Ovary (tissue), 9 donors: ENCODE results near the gene ARHGAP22. TPM values are rescaled to one million over a fixed set of nuclear protein-coding genes. Genes with fewer than 3 reads are reported as not detected.

Experiments used
- DNase-seq, 5 donors: peaks; one replicate each; pipeline ENCODE4 v3.0.0-alpha.2; 2019 to 2020
- H3K27ac ChIP-seq, 2 donors: fragments of 200-600 bp; one replicate each; pipeline versions ENCODE4 v1.5.1 to v1.8.0; 2019 to 2022
- H3K27me3 ChIP-seq: fragments of 200-600 bp; one replicate; pipeline ENCODE4 v1.8.0; 2022
- H3K36me3 ChIP-seq: fragments of 200-600 bp; sonication (generic); one replicate; pipeline ENCODE4 v1.5.1; 2019
- H3K4me1 ChIP-seq: one replicate; pipeline ENCODE4 v1.8.1; 2013; ENCODE audit warnings: mild to moderate bottlenecking, moderate library complexity; ENCODE audit not compliant: insufficient read depth
- H3K4me3 ChIP-seq: fragments of 200-600 bp; sonication (generic); one replicate; pipeline ENCODE4 v1.5.1; 2017
- H3K9me3 ChIP-seq, 2 donors: fragments of 200-600 bp in 1 of 2; sonication (generic) in 1 of 2; one replicate each; pipeline versions ENCODE4 v1.5.1 to v1.8.1; 2013 to 2019; ENCODE audit warnings: mild to moderate bottlenecking in 1 of 2, moderate library complexity in 1 of 2
- EP300 ChIP-seq: sonication (generic); formaldehyde crosslinking; IDR thresholded peaks from one replicate; pipeline ENCODE4 v1.6.1; 2017; ENCODE audit warnings: antibody characterized with exemption
- POLR2A ChIP-seq: fragments of 450-650 bp; IDR thresholded peaks from one replicate; pipeline ENCODE4 v1.6.1; 2017; ENCODE audit warnings: antibody characterized with exemption, mild to moderate bottlenecking, moderate library complexity
- WGBS, 3 donors: extraction: QIAGEN DNeasy Blood & Tissue Kit in 1 of 3; methylation state at CpG; one replicate each; pipeline versions ENCODE4 v1.1.5 to v1.1.7; 2013 to 2017; 5-methylcytosine and 5-hydroxymethylcytosine counted together
- intact Hi-C, 4 donors: fragments of 100-400 bp; cut with DNase I; formaldehyde crosslinking; loops; one replicate each; pipeline versions ENCODE4 v1.11.0 to v1.15.1; 2022 to 2023
- polyA plus RNA-seq, 2 donors: library from polyadenylated mRNA; stranded (reverse); fragments of 200-250 nt in 1 of 2; fragments of 350-450 nt in 1 of 2; fragmentation: Illumina TruSeq in 1 of 2; extraction: RNeasy Lipid Tissue Mini Kit (QIAGEN cat#74804) in 1 of 2; gene quantifications; one replicate each; pipeline ENCODE4 v1.2.3, GENCODE V29; 2013 to 2014
- total RNA-seq, 7 donors: library from RNA; depleted of rRNA in 2 of 7; stranded (reverse); fragments of >200 nt in 2 of 7; fragmentation: NEBNext Ultra II Directional in 3 of 7; extraction: Animal tissue kit (Norgen Biotek cat#: 25700) in 3 of 7; gene quantifications; one replicate each; pipeline versions ENCODE4 v1.1.0 to v1.2.4, GENCODE V29; 2016 to 2023
- TF ChIP-seq, protein P1 (sequence below), 3 donors: fragments of 450-650 bp in 2 of 3; fragments of 200-600 bp in 1 of 3; IDR thresholded peaks; one replicate each; pipeline versions ENCODE4 v1.5.1 to v1.8.0; 2016 to 2022; ENCODE audit warnings: antibody characterized with exemption in 3 of 3, mild to moderate bottlenecking in 1 of 3
- donor health status: DM: no; HTN: no; CAD: no; lungs with moderate emphysema.
- donor health status: DM: no; HTN: no; CAD: no.
- donor health status: Bipolar disorder and iron deficiency.
- donor health status: DM: yes; HTN: yes; CAD: no.
- donor health status: DM: no; HTN: no; CAD: no.
- donor health status: DM: yes; HTN: yes; CAD: no.

ARHGAP22 gene
- total and polyA plus RNA-seq, 9 donors: 3.9 to 14.3 (median 5.7) TPM

- TF ChIP-seq, protein P1, sequence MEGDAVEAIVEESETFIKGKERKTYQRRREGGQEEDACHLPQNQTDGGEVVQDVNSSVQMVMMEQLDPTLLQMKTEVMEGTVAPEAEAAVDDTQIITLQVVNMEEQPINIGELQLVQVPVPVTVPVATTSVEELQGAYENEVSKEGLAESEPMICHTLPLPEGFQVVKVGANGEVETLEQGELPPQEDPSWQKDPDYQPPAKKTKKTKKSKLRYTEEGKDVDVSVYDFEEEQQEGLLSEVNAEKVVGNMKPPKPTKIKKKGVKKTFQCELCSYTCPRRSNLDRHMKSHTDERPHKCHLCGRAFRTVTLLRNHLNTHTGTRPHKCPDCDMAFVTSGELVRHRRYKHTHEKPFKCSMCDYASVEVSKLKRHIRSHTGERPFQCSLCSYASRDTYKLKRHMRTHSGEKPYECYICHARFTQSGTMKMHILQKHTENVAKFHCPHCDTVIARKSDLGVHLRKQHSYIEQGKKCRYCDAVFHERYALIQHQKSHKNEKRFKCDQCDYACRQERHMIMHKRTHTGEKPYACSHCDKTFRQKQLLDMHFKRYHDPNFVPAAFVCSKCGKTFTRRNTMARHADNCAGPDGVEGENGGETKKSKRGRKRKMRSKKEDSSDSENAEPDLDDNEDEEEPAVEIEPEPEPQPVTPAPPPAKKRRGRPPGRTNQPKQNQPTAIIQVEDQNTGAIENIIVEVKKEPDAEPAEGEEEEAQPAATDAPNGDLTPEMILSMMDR (IDR thresholded peaks at IDR 0.05): no peak
- TF ChIP-seq POLR2A (no peak), EP300 (no peak)
Observed at GRCh38 chr10:48605786-48606529, 1.1 kb upstream of the ARHGAP22 start.

DNA sequence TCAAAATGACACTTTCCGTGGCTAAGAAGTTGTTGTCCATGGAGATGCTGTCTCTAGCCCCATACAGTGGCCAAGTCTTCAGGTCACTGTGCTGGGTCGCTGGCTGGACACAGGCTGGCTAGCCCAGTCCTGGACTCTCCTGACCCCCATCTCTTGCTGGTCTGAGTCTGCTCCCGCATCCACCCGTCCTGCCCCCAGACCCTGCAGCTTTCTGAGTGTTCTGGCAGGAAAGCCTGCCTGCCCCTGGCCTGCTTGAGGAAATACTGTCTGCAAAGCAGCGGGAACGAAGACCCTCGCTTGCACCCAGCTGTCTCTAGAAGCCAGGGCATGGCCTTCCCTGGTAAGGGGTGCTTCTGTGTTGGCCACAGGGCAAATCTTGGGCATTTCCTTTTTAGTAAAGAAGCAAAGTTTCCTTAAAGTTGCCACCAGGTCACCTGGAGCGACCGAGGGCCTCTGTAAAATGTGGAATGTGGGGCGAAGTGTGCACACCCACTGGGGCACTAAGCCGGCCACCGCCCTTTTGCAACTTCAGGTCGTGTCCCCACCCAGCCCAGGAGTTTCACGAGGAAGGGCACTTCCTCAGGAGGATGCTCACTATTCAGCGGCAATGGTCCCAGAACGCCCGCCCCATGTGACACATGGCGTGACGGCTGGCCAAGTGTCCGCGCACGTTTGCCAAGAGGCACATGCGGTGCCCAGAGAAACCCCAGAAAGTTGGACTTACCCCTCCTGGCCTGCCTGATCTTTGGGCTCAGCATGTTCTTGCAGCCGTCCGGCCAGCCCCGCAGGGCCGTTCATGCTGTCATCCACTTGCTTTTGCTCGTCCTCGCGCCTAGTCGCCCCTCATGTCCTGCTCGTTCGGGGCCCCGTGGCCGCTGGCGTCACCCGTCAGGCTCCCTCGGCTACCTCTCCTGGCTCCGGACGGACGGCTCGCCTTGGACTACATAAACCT, 558 bp downstream of the ARHGAP22 start:
- Histone ChIP-seq H3K27ac (peak overlapping the region in 1 of 2 donors; percentile 30), H3K27me3 (no peaks in the 10 kb centered on the region), H3K4me3 (peak overlapping the region; percentile 35), H3K9me3 (no peaks in the 10 kb centered on the region), H3K4me1 (peaks cover 7% of the 10 kb centered on the region), H3K36me3 (no peaks in the 10 kb centered on the region)
- 9 to 19% (median 13%) methylated on average over 42 of the region's 42 CpGs for WGBS, 3 donors
- TF ChIP-seq EP300 (no peak), POLR2A (no peak)
- TF ChIP-seq, protein P1 (IDR thresholded peaks at IDR 0.05): no peak
- DNase-seq: peak in 3 of 5 donors; percentile 37 to 40 (median 38)
- intact Hi-C loops: no loop called here

More at GRCh38 chr10:48605786-48606529, 1.1 kb upstream of the ARHGAP22 start:
- Histone ChIP-seq H3K4me3 (no peak overlapping the region), H3K36me3 (no peaks in the 10 kb centered on the region), H3K4me1 (peaks cover 7% of the 10 kb centered on the region), H3K27me3 (no peaks in the 10 kb centered on the region), H3K9me3 (no peaks in the 10 kb centered on the region), H3K27ac (no peak overlapping the region)
- WGBS, 3 donors: 81 to 87% (median 84%) methylated on average over 7 of the region's 7 CpGs
- DNase-seq: no peak
- intact Hi-C loops: no loop called here

DNA sequence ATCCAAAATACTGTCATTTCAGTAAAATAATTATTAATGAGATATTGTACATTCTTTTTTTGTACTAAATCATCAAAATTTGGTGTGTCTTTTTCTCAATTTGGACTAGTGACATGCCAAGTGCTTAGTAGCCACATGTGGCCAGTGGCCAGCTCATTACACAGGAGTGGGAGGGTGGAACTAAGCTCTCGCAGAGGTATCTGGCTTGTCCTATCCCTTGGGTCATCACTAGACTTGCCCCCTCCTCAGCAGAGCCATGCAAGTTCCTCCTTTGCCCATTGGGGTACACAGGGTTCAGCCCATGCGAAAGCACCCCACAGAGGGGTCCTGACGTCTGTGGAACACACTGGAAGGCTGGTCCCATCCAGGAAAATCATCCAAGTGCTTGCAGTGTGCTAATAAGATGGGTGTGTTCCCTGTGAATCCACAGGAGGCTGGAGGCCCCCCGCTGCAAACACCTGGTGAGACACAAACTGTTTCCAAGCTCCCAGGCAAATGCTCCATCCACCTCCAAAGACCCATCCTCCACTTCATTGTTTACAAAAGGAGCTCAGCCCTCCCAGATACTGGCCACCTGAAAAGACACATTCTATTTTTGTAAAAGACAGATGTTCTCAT, 1.3 kb downstream of the ARHGAP22 start:
- intact Hi-C loops: no loop called here
- no peak overlapping the region for H3K4me3 ChIP-seq
- H3K9me3 ChIP-seq: no peaks in the 10 kb centered on the region
- H3K27me3 ChIP-seq: no peaks in the 10 kb centered on the region
- no peaks in the 10 kb centered on the region for H3K36me3 ChIP-seq
- 72 to 85% (median 80%) methylated on average over 4 of the region's 4 CpGs for WGBS, 3 donors
- no peak overlapping the region for H3K27ac ChIP-seq
- H3K4me1 ChIP-seq: peaks cover 7% of the 10 kb centered on the region
- no peak for DNase-seq
- TF ChIP-seq EP300: no peak
- TF ChIP-seq, protein P1 (IDR thresholded peaks at IDR 0.05): no peak
- no peak for TF ChIP-seq POLR2A

- Histone ChIP-seq H3K4me1 (peaks cover 7% of the 10 kb centered on the region), H3K4me3 (no peak overlapping the region), H3K27ac (no peak overlapping the region), H3K27me3 (no peaks in the 10 kb centered on the region), H3K36me3 (no peaks in the 10 kb centered on the region), H3K9me3 (no peaks in the 10 kb centered on the region)
- 81 to 87% (median 85%) methylated on average over 8 of the region's 8 CpGs for WGBS, 3 donors
- DNase-seq: no peak
- intact Hi-C loops: no loop called here
- TF ChIP-seq POLR2A (no peak), EP300 (no peak)
- TF ChIP-seq, protein P1 (IDR thresholded peaks at IDR 0.05): no peak
Observed at GRCh38 chr10:48602401-48603135, 2.3 kb downstream of the ARHGAP22 start.
